GM04503 (cell line): ENCODE results near the gene C7.

Experiments
- DNase-seq: peaks from one replicate; pipeline ENCODE4 v3.0.0-alpha.2; 2012; ENCODE audit warnings: low read depth

Gene C7

DNA sequence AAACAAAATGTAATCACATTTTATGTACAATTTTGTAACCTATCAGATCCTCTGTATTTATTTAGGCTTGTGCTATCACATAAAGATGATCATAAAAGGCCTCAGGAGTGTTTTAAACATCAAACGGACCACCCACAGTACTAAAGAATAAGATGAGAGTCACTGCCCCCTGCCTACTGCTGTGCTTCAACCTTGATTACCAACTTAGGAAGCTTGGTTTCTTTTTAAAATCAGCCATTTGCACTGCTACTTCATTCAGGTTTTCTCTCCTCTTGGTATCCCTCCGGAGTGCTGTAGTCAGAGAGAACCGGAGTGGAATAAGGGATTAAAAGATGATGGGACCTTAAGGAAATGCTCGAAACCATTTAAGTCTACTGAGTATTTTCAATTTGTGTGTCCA, 6.9 kb downstream of the C7 start:
- no peak for DNase-seq

DNA sequence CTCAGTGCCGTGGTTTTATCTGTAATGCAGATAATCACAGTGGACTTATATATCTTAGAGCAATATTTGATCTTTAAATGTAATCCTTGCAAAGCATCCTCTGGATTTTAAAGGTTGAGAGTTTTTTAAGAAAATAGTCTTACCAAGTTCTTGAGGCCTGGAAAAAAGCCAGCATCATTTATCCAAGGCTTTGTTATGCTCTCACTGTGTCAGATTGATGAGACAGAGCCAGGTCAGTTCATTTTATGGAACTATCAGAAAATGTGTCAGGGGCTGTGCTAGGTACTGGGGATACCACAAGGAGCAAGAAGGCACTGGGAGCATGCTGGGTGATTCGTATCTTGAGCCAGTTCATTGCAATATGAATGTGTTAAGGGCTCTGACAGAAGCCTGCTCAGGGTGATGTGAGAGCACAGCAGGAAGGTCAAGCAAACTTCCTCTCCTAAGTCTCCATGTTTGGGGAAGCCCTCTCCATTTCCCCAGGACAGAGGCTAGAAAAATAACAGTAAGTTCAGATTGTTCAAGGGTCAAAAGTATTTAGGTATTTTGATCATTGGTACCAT, 19.7 kb downstream of the C7 start:
- DNase-seq: no peak

DNA sequence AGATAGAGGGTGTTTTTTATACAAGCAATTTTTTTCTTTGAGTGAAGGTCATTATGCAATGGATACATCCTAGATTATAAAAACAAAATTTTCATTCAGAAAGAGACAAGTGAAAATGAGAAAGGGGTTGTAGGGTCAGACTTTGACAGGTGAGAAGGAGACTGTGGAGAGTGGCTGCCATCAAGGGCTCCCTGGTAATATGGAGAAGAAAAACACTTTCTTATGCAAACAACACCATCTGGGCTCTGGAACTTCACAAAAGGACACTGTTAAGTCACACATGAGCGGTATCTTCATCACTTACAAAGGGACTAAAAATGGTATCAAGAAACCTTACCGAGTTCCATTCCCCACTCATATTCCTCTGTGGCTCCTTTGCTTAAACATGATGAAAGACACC, 23.5 kb downstream of the C7 start:
- DNase-seq: no peak

DNA sequence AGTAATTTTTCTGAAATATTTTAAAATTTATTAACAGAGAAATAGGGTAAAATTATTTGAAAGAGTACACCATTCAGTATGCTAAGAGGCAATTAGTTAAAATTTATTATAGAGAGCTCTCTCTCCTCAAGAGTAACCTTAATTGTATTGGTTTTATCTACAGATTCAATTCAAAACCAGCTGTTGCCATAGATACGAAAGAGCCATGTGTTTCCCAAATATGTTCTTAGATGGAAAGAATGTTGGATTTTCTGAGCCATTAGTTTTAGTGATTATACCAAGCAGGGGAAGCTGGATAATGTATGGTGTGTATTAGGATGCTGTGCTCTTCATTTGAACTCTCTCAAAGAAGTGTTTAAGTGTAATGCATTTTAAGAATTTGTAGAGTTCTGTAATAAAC, 27.8 kb downstream of the C7 start:
- DNase-seq: no peak

DNA sequence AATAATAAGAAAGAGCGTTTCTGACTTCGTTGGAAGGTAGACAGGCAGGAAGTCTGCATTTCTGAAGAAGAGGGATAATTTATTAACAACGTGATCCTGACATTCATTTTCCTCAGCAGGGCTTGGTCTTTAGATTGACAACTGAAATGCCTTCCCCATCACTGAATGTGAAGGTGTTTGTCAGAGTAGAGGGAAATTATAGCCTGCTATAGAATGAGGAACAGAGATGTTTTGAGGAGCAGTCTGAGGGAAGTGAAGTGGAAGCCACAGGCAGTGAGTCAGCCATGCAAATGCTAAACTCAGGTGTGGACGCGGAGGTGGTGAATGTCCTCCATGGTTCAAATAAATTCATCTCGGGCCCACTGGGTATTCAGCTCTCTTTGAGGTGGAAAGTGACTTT, 30.5 kb downstream of the C7 start:
- no peak for DNase-seq

DNA sequence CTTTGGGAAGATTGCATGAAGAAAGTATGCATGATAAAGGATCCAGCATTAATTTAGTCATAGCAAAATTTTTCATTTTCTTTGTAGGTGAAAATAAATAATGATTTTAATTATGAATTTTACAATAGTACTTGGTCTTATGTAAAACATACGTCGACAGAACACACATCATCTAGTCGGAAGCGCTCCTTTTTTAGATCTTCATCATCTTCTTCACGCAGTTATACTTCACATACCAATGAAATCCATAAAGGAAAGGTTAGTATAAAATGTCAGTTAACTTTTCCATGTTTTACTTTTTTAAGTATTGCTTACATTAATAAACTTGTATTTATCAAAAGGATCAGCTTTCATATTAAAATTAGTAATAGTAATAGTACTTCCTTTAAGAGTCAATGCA, 35.8 kb downstream of the C7 start:
- DNase-seq: no peak

DNA sequence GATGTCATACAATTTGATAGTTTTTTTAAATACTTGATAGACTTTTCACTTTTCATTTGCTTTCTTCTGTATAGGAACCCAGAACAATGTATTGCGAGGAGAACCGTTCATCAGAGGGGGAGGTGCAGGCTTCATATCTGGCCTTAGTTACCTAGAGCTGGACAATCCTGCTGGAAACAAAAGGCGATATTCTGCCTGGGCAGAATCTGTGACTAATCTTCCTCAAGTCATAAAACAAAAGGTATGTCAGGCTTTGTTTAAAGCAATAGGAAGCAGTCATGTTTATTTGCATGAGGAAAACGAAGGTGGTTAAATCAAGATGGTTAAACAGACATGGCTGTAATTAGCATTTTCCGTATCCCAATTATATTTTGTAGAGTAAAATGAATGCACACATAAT, 46.0 kb downstream of the C7 start:
- DNase-seq: no peak

DNA sequence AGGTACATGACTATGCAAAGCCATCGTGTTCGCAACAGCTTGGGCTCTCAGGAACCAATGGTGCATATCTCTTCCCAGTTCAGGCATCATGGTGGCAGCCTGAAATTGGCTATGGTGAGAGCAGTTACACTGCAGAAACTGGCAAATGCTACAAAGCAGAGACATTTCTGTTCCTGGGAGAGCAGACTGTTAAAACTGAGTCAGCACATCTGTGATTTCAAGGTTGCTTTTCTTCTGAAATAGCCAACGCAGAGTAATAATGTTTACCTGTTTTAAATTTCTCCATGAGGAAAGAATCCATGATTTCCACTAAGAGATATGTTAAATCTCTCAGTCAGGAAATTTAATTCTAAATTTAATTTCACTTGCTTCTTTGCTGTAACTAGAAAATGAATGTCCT, 47.8 kb downstream of the C7 start:
- DNase-seq: no peak

DNA sequence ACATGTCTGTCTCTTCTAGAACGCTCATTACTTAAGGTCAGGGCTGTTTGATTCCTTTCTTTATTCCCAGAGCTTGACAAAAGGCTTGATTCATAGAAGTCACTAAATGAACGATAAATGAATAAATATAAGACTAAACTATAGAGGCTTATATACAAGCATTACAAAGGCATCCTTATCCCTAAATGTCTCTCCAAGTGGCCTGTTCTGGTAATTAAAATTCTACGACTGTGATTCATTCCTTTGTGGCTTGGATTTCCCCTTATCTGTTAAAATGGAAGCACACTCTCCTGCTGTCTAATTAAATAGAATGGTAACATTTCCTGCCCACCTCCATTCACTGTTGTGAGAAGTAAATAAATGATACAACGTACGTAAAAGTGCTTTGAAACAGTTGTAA, 49.5 kb downstream of the C7 start:
- DNase-seq: no peak

DNA sequence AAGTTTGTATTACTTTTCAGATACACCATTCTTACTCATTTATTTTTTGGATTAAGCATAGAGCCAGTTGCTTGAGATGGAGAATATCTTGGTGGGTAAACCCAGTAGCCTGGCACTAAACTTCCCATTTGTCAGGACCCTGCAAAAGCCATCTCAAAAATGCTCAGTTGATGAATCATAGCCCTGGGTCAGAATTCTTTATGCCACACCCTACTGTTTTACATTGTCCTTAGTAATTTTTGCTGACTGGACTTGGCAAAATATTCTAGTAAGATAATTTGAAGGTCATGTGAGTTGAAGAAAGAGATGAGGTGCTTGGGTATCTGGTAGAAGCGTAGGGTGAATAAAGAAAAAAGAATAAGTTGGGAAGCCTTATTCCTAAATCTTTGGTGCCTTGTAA, 50.7 kb downstream of the C7 start:
- DNase-seq: no peak

DNA sequence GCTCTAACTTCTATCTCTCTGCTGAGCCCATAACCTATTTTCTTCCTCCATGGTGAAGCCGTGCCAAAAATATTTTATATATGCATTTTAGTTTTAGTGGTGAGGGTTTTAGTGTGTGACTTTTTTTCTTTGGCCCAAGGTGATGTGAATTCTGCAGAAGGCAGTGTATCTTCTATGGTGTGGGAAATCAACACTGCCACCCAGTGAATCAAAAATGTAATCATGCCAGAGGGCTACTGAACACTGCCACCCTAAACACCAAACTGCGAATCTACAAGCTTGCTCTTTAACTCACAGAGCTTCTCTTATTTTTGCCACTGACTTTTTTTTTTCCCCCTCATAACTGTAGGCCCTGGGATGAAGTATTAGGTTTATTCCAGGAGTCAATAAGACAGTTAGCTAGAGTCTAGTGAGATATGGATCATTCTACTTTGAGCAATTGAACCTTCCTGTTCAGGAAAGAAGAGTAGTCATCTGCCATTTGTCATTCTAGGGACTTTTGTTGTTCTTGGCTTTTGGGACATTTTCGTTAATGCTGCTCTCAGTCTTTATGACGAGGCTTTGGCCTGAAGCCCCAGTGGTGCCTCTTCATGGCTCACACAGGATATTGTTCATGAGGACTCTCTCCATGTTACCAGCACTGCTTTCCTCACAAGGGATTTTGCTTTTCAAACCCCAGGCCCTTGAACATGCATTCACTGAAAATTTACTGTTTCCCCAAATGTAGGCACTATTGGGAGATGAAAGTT, 53.1 kb downstream of the C7 start:
- no peak for DNase-seq

DNA sequence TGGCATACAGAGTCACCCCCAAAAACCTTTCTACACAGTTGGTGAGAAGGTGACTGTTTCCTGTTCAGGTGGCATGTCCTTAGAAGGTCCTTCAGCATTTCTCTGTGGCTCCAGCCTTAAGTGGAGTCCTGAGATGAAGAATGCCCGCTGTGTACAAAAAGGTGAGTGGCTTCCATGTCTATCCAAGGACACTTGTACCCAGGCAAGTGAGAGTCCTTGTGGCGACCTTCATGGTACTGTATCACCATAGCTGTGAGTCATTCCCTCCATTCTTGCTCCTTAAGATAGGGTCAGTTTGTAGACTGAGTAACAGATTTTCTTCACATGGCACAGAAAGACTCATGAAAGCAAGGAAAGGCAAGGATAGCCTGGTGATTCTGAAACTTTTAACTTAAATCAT, 63.1 kb downstream of the C7 start:
- DNase-seq: no peak

DNA sequence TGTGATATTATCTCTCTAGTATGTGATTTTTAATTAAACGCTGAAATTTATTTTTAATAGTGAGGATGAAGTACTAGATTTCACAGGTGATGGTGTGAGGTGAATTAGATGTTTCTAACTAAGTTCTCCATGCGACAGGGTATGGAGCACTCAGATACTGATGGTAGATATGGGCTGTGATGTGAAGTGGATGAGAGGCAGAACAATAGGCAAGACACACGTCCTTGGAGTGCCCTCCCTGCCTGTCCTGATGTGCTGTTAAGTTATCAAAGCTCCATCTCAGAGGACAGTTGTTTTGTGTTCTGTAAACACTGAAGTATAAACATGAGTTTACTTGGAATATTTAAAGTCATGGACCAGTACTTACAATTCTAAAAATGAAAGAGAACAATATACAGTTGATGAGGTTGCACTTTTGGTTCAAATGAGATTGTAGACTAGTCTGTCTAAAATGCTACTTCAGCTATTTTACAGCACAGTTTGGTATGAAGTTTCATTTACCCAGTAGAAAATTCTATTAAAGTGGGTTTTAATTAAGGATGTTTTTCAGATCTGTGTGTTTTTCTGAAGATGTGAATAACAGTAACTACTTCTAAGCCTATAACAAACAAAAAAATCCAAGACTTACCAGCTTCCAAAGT, 64.2 kb downstream of the C7 start:
- no peak for DNase-seq

DNA sequence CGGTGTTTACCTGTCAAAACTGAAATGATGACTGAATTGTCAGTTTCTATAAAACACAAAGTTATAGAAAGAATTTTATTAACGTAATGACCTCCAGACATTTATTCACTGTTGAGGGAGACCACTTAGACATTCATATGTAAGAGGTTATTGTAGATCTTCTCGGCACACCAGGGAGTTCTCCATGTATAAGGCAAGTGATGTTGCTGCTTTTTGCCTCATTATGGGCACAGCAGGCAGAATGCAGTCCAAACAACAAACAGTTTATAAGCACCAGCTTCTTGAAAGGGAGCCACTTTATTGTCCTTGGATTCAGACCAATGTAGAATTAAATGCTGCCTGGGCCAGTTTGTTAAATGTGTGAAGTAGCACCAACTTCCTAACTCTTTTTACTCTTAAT, 66.7 kb downstream of the C7 start:
- no peak for DNase-seq

DNA sequence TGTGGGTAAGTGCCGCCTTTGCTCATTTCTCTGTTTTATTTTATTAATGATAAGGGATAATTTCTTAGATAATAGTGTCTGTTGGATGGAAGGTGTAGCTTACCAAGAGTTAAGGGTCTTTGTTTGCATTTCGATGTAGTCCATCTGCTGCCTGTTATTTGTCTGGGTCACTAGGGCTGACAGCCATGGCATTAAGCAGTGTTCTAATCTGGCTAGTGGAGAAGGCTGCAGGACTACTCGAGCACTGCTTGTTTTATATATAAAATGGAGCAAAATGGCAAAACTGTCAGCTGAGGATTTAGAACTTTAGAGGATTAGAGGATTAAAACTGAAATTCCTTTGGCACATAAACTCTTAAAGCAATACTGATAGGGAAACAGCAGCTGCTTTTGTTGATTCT, 67.5 kb downstream of the C7 start:
- no peak for DNase-seq

DNA sequence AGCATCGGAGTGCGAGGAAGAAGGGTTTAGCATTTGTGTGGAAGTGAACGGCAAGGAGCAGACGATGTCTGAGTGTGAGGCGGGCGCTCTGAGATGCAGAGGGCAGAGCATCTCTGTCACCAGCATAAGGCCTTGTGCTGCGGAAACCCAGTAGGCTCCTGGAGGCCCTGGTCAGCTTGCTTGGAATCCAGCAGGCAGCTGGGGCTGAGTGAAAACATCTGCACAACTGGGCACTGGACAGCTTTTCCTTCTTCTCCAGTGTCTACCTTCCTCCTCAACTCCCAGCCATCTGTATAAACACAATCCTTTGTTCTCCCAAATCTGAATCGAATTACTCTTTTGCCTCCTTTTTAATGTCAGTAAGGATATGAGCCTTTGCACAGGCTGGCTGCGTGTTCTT, 72.1 kb downstream of the C7 start:
- DNase-seq: no peak

DNA sequence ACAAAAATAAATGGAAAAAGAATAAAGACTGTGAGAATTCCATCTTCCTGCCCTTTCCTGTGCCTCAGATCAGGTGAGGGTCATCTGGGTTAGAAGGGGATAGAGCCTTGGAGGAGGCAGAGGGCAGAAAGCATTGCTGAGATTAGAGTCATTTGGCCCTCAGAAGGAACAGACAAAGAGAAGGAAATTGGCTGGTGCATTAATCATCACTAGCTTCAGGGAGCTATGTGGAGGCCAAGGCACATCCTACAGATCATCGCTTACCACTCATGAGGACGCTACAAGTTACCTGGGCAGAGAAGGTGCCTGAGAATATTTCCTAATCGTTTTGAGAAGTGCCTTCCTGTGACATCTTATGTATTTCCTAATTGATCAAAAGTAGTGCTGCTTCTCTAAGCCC, 74.5 kb downstream of the C7 start:
- DNase-seq: no peak

DNA sequence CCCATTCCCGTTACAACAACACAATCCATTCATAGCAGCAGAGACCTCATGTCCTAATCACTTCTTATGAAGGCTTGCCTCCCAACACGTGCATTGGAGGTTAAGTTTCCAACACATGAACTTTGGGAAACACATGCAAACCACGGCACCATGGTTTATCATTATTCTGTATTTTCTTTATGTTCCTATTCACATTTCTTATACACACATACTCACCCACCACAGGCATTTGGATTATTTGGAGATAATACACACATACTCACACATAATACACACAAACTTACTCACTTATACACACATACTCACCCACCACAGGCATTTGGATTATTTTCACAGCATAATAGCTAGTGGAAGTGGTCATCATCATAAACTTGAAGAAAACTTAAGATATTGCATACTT, 75.6 kb downstream of the C7 start:
- DNase-seq: no peak

DNA sequence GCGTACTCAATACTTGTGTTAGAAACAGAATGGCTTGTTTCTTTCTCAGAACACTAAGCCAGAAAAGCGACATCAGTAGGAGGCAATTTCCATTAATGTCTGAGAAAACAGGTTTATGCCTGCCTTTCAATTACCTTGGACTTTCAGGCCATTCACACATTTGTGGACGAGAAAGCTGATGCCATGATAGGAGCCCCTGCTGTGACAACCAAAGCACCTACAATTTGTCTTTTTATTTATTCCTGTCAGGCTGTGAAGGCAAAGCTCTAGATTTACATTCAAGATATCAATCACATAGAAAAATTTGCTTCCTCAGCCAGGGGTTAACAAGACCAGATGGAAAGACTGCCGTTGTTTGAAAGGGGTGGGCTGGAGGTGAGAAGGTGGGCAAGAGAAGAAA, 76.2 kb downstream of the C7 start:
- DNase-seq: no peak

DNA sequence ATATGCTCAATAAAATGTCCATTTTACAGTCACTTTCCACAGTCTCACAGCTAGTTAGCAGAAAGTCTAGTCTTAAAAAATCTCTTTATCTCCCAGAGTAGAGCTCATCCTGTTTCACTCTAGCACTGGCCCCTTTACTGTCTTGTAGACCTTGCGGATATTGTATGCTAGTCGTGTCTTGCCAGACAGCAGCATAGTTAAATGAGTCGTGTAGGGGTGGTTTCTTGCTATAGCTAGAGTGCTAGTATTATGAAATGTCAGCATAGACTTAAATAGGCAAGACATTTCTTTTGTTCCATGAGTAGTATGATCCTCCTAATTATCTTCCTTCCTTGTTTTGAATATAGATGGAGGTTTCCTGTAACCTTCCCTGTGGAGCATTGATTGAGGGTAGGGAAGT, 77.4 kb downstream of the C7 start:
- no peak for DNase-seq

DNA sequence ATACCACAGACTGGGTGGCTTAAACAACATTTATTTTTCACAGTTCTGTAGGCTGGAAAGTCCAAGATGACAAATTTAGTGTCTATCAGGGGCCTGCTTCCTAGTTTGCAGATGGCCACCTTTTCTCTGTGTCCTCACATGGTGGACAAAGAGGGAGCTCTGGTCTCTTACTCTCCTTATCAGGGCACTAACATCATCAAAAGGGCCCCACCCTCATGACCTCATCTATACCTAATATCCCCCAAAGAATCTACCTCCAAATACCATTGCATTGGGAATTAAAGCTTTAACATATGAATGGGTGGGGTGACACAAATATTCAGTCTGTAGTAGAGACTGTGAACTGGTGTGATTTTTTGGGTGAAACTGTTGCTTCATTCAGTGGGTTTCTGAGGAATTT, 78.1 kb downstream of the C7 start:
- DNase-seq: no peak

DNA sequence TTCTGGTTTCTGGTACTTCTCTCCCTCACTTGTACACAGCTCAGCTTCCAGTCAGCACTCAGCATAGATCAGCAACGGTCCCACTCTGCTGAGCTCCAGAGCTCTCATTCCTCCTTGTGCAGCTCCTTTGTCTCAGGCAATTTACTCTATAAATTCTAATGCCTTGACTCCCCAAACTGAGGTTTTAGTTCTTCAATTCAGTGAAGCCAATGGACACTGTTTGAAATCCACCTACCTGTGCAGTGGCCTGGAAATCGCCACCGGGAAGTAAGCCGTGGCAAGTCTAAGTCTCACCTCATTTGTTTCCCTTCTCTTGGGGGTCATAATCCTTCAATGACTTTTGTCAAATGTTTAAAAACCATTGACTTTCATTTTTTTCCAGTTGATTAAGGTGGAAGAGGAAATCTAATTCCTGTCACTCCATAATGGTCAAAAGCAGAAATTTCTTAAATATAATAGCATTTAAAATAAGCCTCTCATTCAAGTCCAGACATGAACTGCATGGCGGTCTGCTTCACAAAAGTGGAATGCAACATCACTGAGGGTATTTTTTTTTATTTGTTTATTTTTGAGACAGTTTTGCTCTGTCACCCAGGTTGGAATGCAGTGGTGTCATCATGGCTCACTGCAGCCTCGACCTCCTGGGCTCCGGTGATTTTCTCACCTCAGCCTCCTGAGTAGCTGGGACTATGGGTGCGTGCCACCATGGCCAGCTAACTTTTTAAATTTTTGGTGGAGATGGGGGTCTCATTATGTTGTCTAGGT, 79.6 kb downstream of the C7 start:
- DNase-seq: no peak
